Cardiac muscle cell (in vitro differentiated cells and primary cell): Measurements from ENCODE around the gene KCNIP1. TPM values are rescaled to one million over a fixed set of nuclear protein-coding genes. Genes with fewer than 3 reads are reported as not detected.

Experiments
- DNase-seq, 2 donors: peaks; one replicate each; pipeline versions ENCODE4 v3.0.0 to v3.0.0-alpha.2; 2010 to 2017; ENCODE audit warnings: low read depth in 1 of 2, low spot score in 1 of 2
- H3K27ac ChIP-seq: fragments of 200-600 bp; sonication (generic); 2 replicates; pipeline ENCODE4 v1.5.1; 2016
- H3K27me3 ChIP-seq: fragments of 200-600 bp; sonication (generic); 2 replicates; pipeline ENCODE4 v1.6.0; 2016; ENCODE audit warnings: control low read depth
- H3K36me3 ChIP-seq: fragments of 200-600 bp; sonication (generic); 2 replicates; pipeline ENCODE4 v1.5.1; 2016; ENCODE audit warnings: control low read depth
- H3K4me1 ChIP-seq: fragments of 200-600 bp; sonication (generic); 2 replicates; pipeline ENCODE4 v1.8.1; 2017; ENCODE audit warnings: low read depth, mild to moderate bottlenecking, mixed run types
- H3K4me3 ChIP-seq: fragments of 200-600 bp; sonication (generic); 2 replicates; pipeline ENCODE4 v1.5.1; 2016; ENCODE audit warnings: mild to moderate bottlenecking
- H3K9me3 ChIP-seq: fragments of 200-600 bp; sonication (generic); 2 replicates; pipeline ENCODE4 v1.5.1; 2017; ENCODE audit warnings: low read depth, mild to moderate bottlenecking, control low read depth
- CTCF ChIP-seq: IDR thresholded peaks from 2 replicates; pipeline ENCODE4 v1.5.1; 2012; ENCODE audit warnings: low read depth, mild to moderate bottlenecking, low read length
- polyA plus RNA-seq: library from polyadenylated mRNA; unstranded; fragments of >200 nt; fragmentation: Nextera tagmentation; extraction: Ambion mirVana; gene quantifications from 2 replicates; pipeline ENCODE4 v1.2.1, GENCODE V29; 2016
- total RNA-seq: library from RNA; depleted of rRNA; stranded (reverse); fragments of >200 nt; gene quantifications from 2 replicates; pipeline ENCODE4 v1.2.3, GENCODE V29; 2016

KCNIP1 gene
- total RNA-seq (0.09 TPM in 1 of 2 replicates, not detected in the other), polyA plus RNA-seq (not detected in 2 replicates)

GRCh38 chr5:170503990-170504596, at the start of gene KCNIP1:
Gene KCNIP1 (plus strand): TSS chr5:170504020.
- DNase-seq, result peak in 1 of 2 donors; percentile 80
- H3K27me3 ChIP-seq, result peaks cover 61% of the 10 kb centered on the region

GRCh38 chr5:170463426-170463825, 40.4 kb upstream of the KCNIP1 start:
- Histone ChIP-seq H3K36me3 (no peaks in the 10 kb centered on the region), H3K27me3 (peaks cover 11% of the 10 kb centered on the region), H3K9me3 (no peaks in the 10 kb centered on the region), H3K4me1 (no peaks in the 10 kb centered on the region), H3K27ac (no peak overlapping the region), H3K4me3 (no peak overlapping the region)
- no peak for DNase-seq
- TF ChIP-seq CTCF, result no peak

More at GRCh38 chr5:170503990-170504596, at the start of gene KCNIP1:
- Histone ChIP-seq H3K36me3 (no peaks in the 10 kb centered on the region), H3K27ac (no peak within 1 kb of the TSS), H3K9me3 (no peaks in the 10 kb centered on the region), H3K4me1 (no peaks in the 10 kb centered on the region), H3K4me3 (peak within 1 kb of the TSS; percentile 24)
- no peak for TF ChIP-seq CTCF

GRCh38 chr5:170464280-170465127, 39.3 kb upstream of the KCNIP1 start:
- no peak for DNase-seq
- H3K4me3 ChIP-seq, result no peak overlapping the region
- no peak overlapping the region for H3K27ac ChIP-seq
- H3K4me1 ChIP-seq, result no peaks in the 10 kb centered on the region
- no peaks in the 10 kb centered on the region for H3K36me3 ChIP-seq
- H3K9me3 ChIP-seq, result no peaks in the 10 kb centered on the region
- peaks cover 11% of the 10 kb centered on the region for H3K27me3 ChIP-seq
- TF ChIP-seq CTCF, result no peak

DNA sequence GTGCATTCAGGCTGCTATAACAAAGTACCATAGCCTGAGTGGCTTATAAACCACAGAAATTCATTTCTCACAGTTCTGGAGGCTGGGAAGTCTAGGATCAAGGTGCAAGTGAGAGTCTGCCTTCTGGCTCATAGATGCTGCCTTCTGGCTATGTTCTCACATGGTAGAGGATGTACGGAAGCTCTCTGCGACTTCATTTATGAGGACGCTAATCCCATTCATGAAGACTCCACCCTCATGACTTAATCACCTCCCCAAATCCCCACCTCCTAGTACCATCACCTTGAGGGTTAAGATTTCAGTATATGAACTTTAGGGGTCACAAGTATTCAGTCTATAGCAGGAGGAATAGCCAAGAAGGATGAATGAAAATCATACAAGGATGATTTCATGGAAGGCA, 37.3 kb upstream of the KCNIP1 start:
- Histone ChIP-seq H3K4me3 (no peak overlapping the region), H3K4me1 (no peaks in the 10 kb centered on the region), H3K9me3 (no peaks in the 10 kb centered on the region), H3K27ac (no peak overlapping the region), H3K27me3 (peaks cover 11% of the 10 kb centered on the region), H3K36me3 (no peaks in the 10 kb centered on the region)
- TF ChIP-seq CTCF, result no peak
- DNase-seq, result no peak

GRCh38 chr5:170466988-170467707, 36.7 kb upstream of the KCNIP1 start:
- Histone ChIP-seq H3K27me3 (peaks cover 11% of the 10 kb centered on the region), H3K4me1 (no peaks in the 10 kb centered on the region), H3K4me3 (no peak overlapping the region), H3K9me3 (no peaks in the 10 kb centered on the region), H3K36me3 (no peaks in the 10 kb centered on the region), H3K27ac (no peak overlapping the region)
- no peak for TF ChIP-seq CTCF
- DNase-seq, result peak in 1 of 2 donors; percentile 88
